ENCODE measurements around the gene PIGZ.

DNA sequence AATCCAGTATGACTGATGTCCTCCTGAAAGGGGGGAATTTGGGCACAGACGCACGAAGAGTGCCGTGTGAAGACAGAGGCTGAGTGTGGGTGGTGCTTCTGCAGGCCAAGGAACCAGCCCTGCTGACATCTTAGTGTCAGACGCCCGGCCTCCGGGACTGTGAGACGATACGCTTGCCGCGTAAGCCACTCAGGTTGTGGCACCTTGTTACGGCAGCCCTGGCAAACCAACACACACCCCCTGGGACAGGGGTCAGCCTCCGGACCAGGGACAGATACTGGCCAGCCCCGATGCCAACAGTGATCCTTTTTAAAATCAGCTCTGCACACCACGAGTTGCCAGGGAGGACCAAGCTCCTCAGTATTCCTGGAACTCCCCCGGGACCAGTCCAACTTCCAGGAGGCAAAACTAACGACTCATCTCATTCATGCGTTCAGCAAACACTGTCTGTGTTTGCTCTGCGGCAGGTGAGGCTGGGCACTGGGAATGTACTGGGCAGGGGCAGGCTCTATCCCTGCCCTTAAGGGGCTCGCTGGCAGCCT, 21.2 kb upstream of the PIGZ start:
- no peak for TF ChIP-seq BACH1 (tag; IDR thresholded peaks at IDR 0.05)
- TF ChIP-seq ZBED1 (IDR thresholded peaks at IDR 0.05): no peak
- TF ChIP-seq, protein P1, sequence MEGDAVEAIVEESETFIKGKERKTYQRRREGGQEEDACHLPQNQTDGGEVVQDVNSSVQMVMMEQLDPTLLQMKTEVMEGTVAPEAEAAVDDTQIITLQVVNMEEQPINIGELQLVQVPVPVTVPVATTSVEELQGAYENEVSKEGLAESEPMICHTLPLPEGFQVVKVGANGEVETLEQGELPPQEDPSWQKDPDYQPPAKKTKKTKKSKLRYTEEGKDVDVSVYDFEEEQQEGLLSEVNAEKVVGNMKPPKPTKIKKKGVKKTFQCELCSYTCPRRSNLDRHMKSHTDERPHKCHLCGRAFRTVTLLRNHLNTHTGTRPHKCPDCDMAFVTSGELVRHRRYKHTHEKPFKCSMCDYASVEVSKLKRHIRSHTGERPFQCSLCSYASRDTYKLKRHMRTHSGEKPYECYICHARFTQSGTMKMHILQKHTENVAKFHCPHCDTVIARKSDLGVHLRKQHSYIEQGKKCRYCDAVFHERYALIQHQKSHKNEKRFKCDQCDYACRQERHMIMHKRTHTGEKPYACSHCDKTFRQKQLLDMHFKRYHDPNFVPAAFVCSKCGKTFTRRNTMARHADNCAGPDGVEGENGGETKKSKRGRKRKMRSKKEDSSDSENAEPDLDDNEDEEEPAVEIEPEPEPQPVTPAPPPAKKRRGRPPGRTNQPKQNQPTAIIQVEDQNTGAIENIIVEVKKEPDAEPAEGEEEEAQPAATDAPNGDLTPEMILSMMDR (IDR thresholded peaks at IDR 0.05 in 2 of 3, conservative IDR thresholded peaks at IDR 0.05 in 1 of 3; ENCODE audit: insufficient read depth in 2 of 3, low read depth in 1 of 3, low read length in 3 of 3): no peak
- no peak for TF ChIP-seq EHMT2 (IDR thresholded peaks at IDR 0.05)
- TF ChIP-seq, protein P2, sequence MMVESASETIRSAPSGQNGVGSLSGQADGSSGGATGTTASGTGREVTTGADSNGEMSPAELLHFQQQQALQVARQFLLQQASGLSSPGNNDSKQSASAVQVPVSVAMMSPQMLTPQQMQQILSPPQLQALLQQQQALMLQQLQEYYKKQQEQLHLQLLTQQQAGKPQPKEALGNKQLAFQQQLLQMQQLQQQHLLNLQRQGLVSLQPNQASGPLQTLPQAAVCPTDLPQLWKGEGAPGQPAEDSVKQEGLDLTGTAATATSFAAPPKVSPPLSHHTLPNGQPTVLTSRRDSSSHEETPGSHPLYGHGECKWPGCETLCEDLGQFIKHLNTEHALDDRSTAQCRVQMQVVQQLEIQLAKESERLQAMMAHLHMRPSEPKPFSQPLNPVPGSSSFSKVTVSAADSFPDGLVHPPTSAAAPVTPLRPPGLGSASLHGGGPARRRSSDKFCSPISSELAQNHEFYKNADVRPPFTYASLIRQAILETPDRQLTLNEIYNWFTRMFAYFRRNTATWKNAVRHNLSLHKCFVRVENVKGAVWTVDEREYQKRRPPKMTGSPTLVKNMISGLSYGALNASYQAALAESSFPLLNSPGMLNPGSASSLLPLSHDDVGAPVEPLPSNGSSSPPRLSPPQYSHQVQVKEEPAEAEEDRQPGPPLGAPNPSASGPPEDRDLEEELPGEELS (CRISPR knock-in tag; IDR thresholded peaks at IDR 0.05; ENCODE audit: borderline replicate concordance): no peak
- TF ChIP-seq RAD21 (CRISPR knock-in tag; conservative IDR thresholded peaks at IDR 0.05 in 1 of 2, IDR thresholded peaks at IDR 0.05 in 1 of 2): no peak
- TF ChIP-seq, protein P3, sequence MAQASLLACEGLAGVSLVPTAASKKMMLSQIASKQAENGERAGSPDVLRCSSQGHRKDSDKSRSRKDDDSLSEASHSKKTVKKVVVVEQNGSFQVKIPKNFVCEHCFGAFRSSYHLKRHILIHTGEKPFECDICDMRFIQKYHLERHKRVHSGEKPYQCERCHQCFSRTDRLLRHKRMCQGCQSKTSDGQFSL (CRISPR knock-in tag; IDR thresholded peaks at IDR 0.05): no peak
- TF ChIP-seq, protein P3 (tag; IDR thresholded peaks at IDR 0.05): no peak
- TF ChIP-seq CREB1 (IDR thresholded peaks at IDR 0.05): no peak
- TF ChIP-seq CREB1 (CRISPR knock-in tag; IDR thresholded peaks at IDR 0.05): no peak
- TF ChIP-seq ZNF274 (IDR thresholded peaks at IDR 0.05; ENCODE audit: borderline replicate concordance, low read depth, low read length): no peak
- TF ChIP-seq EZH2 (IDR thresholded peaks at IDR 0.05; ENCODE audit: borderline replicate concordance, low read depth, low read length): no peak
- TF ChIP-seq, protein P4, sequence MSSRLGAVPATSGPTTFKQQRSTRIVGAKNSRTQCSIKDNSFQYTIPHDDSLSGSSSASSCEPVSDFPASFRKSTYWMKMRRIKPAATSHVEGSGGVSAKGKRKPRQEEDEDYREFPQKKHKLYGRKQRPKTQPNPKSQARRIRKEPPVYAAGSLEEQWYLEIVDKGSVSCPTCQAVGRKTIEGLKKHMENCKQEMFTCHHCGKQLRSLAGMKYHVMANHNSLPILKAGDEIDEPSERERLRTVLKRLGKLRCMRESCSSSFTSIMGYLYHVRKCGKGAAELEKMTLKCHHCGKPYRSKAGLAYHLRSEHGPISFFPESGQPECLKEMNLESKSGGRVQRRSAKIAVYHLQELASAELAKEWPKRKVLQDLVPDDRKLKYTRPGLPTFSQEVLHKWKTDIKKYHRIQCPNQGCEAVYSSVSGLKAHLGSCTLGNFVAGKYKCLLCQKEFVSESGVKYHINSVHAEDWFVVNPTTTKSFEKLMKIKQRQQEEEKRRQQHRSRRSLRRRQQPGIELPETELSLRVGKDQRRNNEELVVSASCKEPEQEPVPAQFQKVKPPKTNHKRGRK (tag; IDR thresholded peaks at IDR 0.05): no peak
